Omental fat pad (tissue), 4 donors: Measurements from ENCODE around the gene PBOV1. TPM values are rescaled to one million over a fixed set of nuclear protein-coding genes. Genes with fewer than 3 reads are reported as not detected.
A peak's percentile ranks its signal among the peaks of the same experiment; 100 is the strongest.
"Not testable (repeated sequence)": the region's sequence is repeated elsewhere in the genome, so short reads cannot be mapped to it uniquely, and the experiment has no call there.

ENCODE experiments used
- ATAC-seq: fragments of 150-250 bp; one replicate; pipeline ENCODE4 v1.9.1; 2016; ENCODE audit warnings: mild to moderate bottlenecking, moderate library complexity; ENCODE audit not compliant: low FRiP score
- DNase-seq: peaks from one replicate; pipeline ENCODE4 v3.0.0-alpha.2; 2019; ENCODE audit warnings: low spot score
- CTCF ChIP-seq, 3 donors: fragments of 450-650 bp; IDR thresholded peaks; one replicate each; pipeline ENCODE4 v1.5.1; 2016 to 2017; ENCODE audit warnings: antibody characterized with exemption in 3 of 3, mild to moderate bottlenecking in 3 of 3, moderate library complexity in 2 of 3
- total RNA-seq, 4 donors: library from RNA; depleted of rRNA; stranded (reverse); fragments of >200 nt; gene quantifications; one replicate each; pipeline ENCODE4 v1.1.0, GENCODE V29; 2016

PBOV1 gene
- total RNA-seq, 4 donors from 2014 or later, result not detected

GRCh38 chr6:138222901-138223546 lies 4.7 kb upstream of the PBOV1 start:
- DNase-seq, result no peak
- no peak for TF ChIP-seq CTCF (IDR thresholded peaks at IDR 0.05)
- ATAC-seq, result peak; percentile 69

- no peak for TF ChIP-seq CTCF (IDR thresholded peaks at IDR 0.05)
- DNase-seq (no peak), ATAC-seq (no peak)
Observed at GRCh38 chr6:138219901-138220300, 1.6 kb upstream of the PBOV1 start.

DNA sequence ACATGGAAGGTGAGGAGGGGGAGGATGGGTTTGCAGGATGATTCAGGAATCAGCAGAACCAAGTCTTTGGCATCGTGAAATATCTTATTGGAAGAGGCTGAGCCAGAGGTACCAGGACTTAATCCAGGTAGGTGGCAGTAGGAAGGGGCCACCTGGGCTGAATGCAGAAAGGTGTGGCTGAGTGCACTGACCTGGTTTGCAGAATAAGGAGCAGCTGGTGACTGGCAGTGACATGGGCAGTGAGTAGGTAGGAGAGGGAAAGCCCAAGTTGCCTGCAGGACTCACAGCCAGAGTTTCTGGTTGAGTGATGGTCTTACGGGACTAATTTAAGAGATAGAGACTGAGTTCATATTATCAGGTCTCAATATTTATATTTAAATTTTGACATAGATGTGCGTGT lies 1.1 kb upstream of the PBOV1 start:
- no peak for TF ChIP-seq CTCF (IDR thresholded peaks at IDR 0.05)
- no peak for DNase-seq
- ATAC-seq, result no peak

DNA sequence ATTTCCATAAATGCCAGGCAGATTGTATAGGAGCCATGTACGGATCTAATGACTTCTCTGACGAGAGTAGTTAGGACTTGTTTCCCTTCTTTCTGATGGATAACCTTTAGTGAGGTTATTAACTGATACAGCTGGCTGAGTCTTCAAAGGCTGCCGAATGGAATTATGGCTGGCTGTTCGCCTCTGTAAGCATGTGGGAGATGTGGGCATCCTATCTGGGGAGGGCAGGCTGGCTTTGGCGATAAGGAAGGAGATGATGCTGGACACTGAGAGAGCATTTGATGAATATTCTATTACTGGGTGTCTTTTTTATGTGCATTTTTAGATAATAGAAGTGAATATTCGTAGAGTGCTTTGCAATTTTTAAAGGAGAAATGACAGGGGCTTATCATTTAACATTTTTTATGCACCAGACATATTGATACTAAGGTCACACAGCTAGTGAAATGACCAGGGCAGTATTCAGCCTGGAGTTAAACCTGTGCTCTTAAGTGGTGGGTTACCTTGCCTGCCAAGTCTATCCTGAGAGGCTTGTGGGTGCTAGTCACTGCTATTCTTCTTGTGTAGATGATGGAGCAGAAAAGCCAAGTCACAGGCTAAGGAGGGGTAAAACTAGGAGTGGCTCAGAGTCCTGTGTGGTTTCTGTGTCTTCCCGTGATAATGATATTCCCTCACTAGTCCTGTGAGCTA lies 3.1 kb downstream of the PBOV1 start:
- no peak for TF ChIP-seq CTCF (IDR thresholded peaks at IDR 0.05)
- ATAC-seq (no peak), DNase-seq (no peak)

DNA sequence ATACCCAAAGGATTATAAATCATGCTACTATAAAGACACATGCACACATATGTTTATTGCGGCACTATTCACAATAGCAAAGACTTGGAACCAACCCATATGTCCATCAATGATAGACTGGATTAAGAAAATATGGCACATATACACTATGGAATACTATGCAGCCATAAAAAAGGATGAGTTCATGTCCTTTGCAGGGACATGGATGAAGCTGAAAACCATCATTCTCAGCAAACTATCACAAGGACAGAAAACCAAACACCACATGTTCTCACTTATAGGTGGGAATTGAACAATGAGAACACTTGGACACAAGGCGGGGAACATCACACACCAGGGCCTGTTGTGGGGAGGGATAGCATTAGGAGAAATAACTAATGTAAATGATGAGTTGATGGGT lies 5.8 kb downstream of the PBOV1 start:
- DNase-seq, ATAC-seq: not testable (repeated sequence)

DNA sequence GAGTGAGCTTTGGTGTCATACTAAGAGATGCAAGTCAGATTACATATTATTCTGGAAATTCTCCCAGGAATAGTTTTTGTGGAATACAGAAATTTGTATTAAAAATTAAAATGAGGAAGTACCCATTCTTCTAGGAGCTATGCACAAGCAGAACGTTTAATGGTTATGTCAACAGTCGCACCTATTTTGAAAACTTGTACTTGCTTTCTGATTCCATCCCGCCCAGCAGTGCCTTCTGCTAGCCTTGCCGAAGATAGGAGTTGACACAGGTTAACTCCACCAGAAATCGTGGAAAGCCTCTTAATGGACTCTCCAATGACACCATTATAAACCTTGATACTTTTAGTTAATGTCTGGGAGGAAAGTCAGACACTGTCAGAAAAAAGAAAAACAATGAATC lies 6.7 kb downstream of the PBOV1 start:
- ATAC-seq (no peak), DNase-seq (no peak)
- TF ChIP-seq CTCF (IDR thresholded peaks at IDR 0.05), result no peak

DNA sequence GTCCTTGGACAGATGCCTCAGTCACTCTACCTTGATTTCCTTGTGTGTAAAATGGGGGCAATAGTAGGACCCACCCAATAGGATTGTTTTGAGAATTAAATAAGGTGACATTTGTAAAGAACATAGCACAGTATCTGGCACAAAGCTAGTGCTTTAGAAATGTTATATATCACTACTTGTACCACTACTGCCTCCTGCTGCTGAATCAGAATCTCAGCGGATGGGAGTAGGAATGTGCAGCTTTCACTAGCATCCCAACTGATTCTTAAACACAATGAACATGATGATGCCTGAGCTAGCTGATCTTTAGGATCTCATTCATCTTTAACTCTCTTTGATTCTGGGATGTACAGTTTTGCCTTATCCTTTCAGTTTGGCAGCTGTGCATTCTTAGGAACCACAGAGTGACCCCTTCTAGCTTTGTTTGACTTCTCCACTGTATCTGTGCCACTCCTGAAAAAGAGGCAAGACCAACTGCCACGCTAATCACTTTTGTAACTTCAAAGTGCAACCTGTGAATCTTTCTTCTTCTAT lies 7.2 kb downstream of the PBOV1 start:
- no peak for ATAC-seq
- DNase-seq, result no peak
- no peak for TF ChIP-seq CTCF (IDR thresholded peaks at IDR 0.05)
